GM12878 (cell line): ENCODE data around the gene NRP1. TPM values are rescaled to one million over a fixed set of nuclear protein-coding genes. Genes with fewer than 3 reads are reported as not detected.

Source experiments
- ATAC-seq: fragments of 200-7000 bp; cut with Tn5 transposase; 3 replicates; pipeline ENCODE4 v1.9.1; 2020; ENCODE audit warnings: mild to moderate bottlenecking, moderate library complexity
- BruUV-seq: library from RNA; stranded (reverse); fragments of 400-500 nt; replicated peaks from 2 replicates; lab custom pipeline; 2021; lab: Mats Ljungman, UMichigan
- CTCF ChIA-PET: fragments of 300-600 bp; sonication (Branson Sonifier 250); formaldehyde crosslinking; extraction: SDS; loops from one replicate; lab custom pipeline; 2021; ENCODE audit warnings: inconsistent platforms; lab: Yijun Ruan, JAX
- POLR2A ChIA-PET: fragments of 350-600 bp; formaldehyde crosslinking; extraction: SDS; loops from one replicate; lab custom pipeline; 2021; ENCODE audit warnings: inconsistent platforms; lab: Charles Lee
- RAD21 ChIA-PET: fragments of 300-600 bp; sonication (Branson Sonifier 250); formaldehyde crosslinking; loops from one replicate; lab custom pipeline; 2023; ENCODE audit warnings: antibody characterized with exemption; ENCODE audit not compliant: unreplicated experiment; lab: Charles Lee
- SMC1A ChIA-PET: fragments of 300-600 bp; sonication (Branson Sonifier 250); formaldehyde crosslinking; loops from one replicate; lab custom pipeline; 2023; ENCODE audit not compliant: unreplicated experiment, uncharacterized antibody; lab: Charles Lee
- DNase-seq: peaks from one replicate; pipeline ENCODE4 v3.0.0-alpha.2; 2011; ENCODE audit warnings: low read depth, low spot score
- FAIRE-seq: peaks from 3 replicates; lab custom pipeline; 2011; peaks lifted over from hg19 to GRCh38; lab: Jason Lieb, UNC
- H2AFZ ChIP-seq: 2 replicates; pipeline ENCODE4 v1.6.0; 2011; ENCODE audit warnings: low read depth, low read length, control low read depth; ENCODE audit not compliant: control insufficient read depth
- H3K27ac ChIP-seq: 2 replicates; pipeline ENCODE4 v1.5.1; 2011; ENCODE audit warnings: control low read depth; ENCODE audit not compliant: control insufficient read depth, insufficient read depth
- H3K27me3 ChIP-seq, 2 experiments: replicated peaks in 1 of 2; 2 replicates each; pipeline versions ENCODE4 v1.6.0 to v1.6.1; 2011; ENCODE audit warnings: low read length in 1 of 2; ENCODE audit not compliant: control insufficient read depth in 2 of 2, insufficient read depth in 2 of 2
- H3K36me3 ChIP-seq, 2 experiments: 2 replicates each; pipeline ENCODE4 v1.5.1; 2011; ENCODE audit warnings: low read length in 1 of 2; ENCODE audit not compliant: control insufficient read depth in 2 of 2, insufficient read depth in 2 of 2
- H3K4me1 ChIP-seq: 2 replicates; pipeline ENCODE4 v1.6.1; 2011; ENCODE audit warnings: mild to moderate bottlenecking, low read length, moderate library complexity, mixed read lengths; ENCODE audit not compliant: control insufficient read depth, insufficient read depth
- H3K4me2 ChIP-seq: 2 replicates; pipeline ENCODE4 v1.6.0; 2011; ENCODE audit warnings: control low read depth; ENCODE audit not compliant: control insufficient read depth, insufficient read depth
- H3K4me3 ChIP-seq: fragments of 200-600 bp; sonication (generic); 2 replicates; pipeline ENCODE4 v1.5.1; 2016
- H3K79me2 ChIP-seq: 2 replicates; pipeline ENCODE4 v1.6.0; 2011; ENCODE audit warnings: low read length; ENCODE audit not compliant: control insufficient read depth, insufficient read depth
- H3K9ac ChIP-seq: 2 replicates; pipeline ENCODE4 v1.8.0; 2011; ENCODE audit warnings: low read length, control low read depth, mixed read lengths; ENCODE audit not compliant: control insufficient read depth, insufficient read depth
- H3K9me3 ChIP-seq: replicated peaks from 3 replicates; pipeline ENCODE4 v1.5.1; 2011; ENCODE audit warnings: mild to moderate bottlenecking, low read length; ENCODE audit not compliant: control insufficient read depth, insufficient read depth
- H4K20me1 ChIP-seq: 2 replicates; pipeline ENCODE4 v1.6.0; 2011; ENCODE audit not compliant: control insufficient read depth, insufficient read depth
- ATF7 ChIP-seq: fragments of 450-650 bp; IDR thresholded peaks from 2 replicates; pipeline ENCODE4 v1.6.1; 2016; ENCODE audit warnings: low read depth, mild to moderate bottlenecking
- MXI1 ChIP-seq: fragments of 150-350 bp; IDR thresholded peaks from 2 replicates; pipeline ENCODE4 v1.6.1; 2011; ENCODE audit warnings: low read depth, mild to moderate bottlenecking, inconsistent platforms, low read length, improper control_type of control experiment
- NR2C2 ChIP-seq: IDR thresholded peaks from 2 replicates; pipeline ENCODE4 v1.6.1; 2011; ENCODE audit warnings: borderline replicate concordance, low read depth; ENCODE audit not compliant: control insufficient read depth, insufficient read length
- ZBED1 ChIP-seq: IDR thresholded peaks from 2 replicates; pipeline ENCODE4 v1.6.1; 2016; ENCODE audit warnings: borderline replicate concordance
- ZNF207 ChIP-seq: fragments of 450-650 bp; IDR thresholded peaks from 2 replicates; pipeline ENCODE4 v1.6.1; 2014; ENCODE audit warnings: antibody characterized with exemption, mild to moderate bottlenecking, borderline replicate concordance
- WGBS: methylation state at CpG from one replicate; pipeline ENCODE4 v1.1.6; 2016; ENCODE audit warnings: low lambda C conversion rate; ENCODE audit not compliant: insufficient replicate concordance, insufficient coverage; ENCODE audit errors: missing lambda C conversion rate; 5-methylcytosine and 5-hydroxymethylcytosine counted together
- in situ Hi-C: fragments of 300-500 bp; cut with MboI; formaldehyde crosslinking; loops from 9 replicates; pipeline ENCODE4 v1.14.3; 2018; ENCODE audit warnings: mixed read lengths
- intact Hi-C: fragments of 100-400 bp; cut with micrococcal nuclease; formaldehyde crosslinking; loops from one replicate; pipeline ENCODE4 v1.14.2; 2022; ENCODE audit not compliant: unreplicated experiment
- polyA plus RNA-seq, 11 experiments: library from polyadenylated mRNA; depleted of rRNA in 4 of 11; unstranded in 6 of 11; stranded (reverse) in 5 of 11; fragments of >200 nt; fragmentation: Nextera tagmentation in 4 of 11; fragmentation: Illumina TruSeq in 1 of 11; extraction: Ambion mirVana in 4 of 11; extraction: Trizol in 1 of 11; gene quantifications; 1 replicate in 1 of 11; 2 replicates in 10 of 11; pipeline versions ENCODE4 v1.2.1 to v1.2.3, GENCODE V29; 2011 to 2016; ENCODE audit warnings: inconsistent platforms in 2 of 11, missing spikeins in 2 of 11, low read depth in 1 of 11
- total RNA-seq, 4 experiments: library from RNA; depleted of rRNA in 3 of 4; stranded (reverse); fragments of >200 nt in 3 of 4; fragmentation: Illumina TruSeq in 1 of 4; extraction: Trizol in 1 of 4; gene quantifications; 2 replicates each; pipeline versions ENCODE4 v1.2.1 to v1.2.3, GENCODE V29; 2013 to 2021
- TF ChIP-seq, protein P1 (sequence below): IDR thresholded peaks from 2 replicates; pipeline ENCODE4 v1.6.1; 2011; ENCODE audit warnings: borderline replicate concordance, low read depth, mild to moderate bottlenecking, moderate library complexity, mixed read lengths, low read length; ENCODE audit not compliant: insufficient read depth; ENCODE audit errors: extremely low read length
- TF ChIP-seq, protein P2 (sequence below), 3 experiments: IDR thresholded peaks in 2 of 3; conservative IDR thresholded peaks in 1 of 3; 2 replicates each; pipeline ENCODE4 v1.5.1; 2011; ENCODE audit warnings: low read depth in 3 of 3, low read length in 3 of 3, mild to moderate bottlenecking in 3 of 3, control low read depth in 2 of 3, moderate library complexity in 2 of 3, inconsistent platforms in 1 of 3, mixed read lengths in 1 of 3; ENCODE audit not compliant: control insufficient read depth in 2 of 3, insufficient read depth in 1 of 3; ENCODE audit errors: extremely low read depth in 1 of 3

NRP1 gene
- total and polyA plus RNA-seq, 10 of the 15 experiments (the other 5 are each of a cell fraction or from before 2014, with no cell fraction given) = 0.11 to 12.1 (median 0.52) TPM

- POLR2A ChIA-PET = no interaction called here
- Histone ChIP-seq H3K27ac (no peak overlapping the region), H3K27me3 (no peaks in the 10 kb centered on the region; a peak in 1 of 4 replicates), H3K4me3 (no peak overlapping the region), H3K36me3 (no peaks in the 10 kb centered on the region), H3K4me2 (no peak overlapping the region), H4K20me1 (no peaks in the 10 kb centered on the region), H3K79me2 (no peaks in the 10 kb centered on the region), H3K9ac (no peak overlapping the region), H3K4me1 (no peaks in the 10 kb centered on the region), H3K9me3 (no peaks in the 10 kb centered on the region), H2AFZ (no peak overlapping the region)
- intact Hi-C loops (no loop called here), in situ Hi-C loops (loop anchor here (25.0 kb wide), 1 partner anchor 1441 kb away; no protein-coding TSS in a partner anchor)
- RAD21 ChIA-PET = no interaction called here
- no peak for TF ChIP-seq ZNF207
- no peak for TF ChIP-seq MXI1
- TF ChIP-seq ATF7 = no peak
- no peak for TF ChIP-seq ZBED1
- TF ChIP-seq, protein P1, sequence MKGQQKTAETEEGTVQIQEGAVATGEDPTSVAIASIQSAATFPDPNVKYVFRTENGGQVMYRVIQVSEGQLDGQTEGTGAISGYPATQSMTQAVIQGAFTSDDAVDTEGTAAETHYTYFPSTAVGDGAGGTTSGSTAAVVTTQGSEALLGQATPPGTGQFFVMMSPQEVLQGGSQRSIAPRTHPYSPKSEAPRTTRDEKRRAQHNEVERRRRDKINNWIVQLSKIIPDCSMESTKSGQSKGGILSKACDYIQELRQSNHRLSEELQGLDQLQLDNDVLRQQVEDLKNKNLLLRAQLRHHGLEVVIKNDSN = no peak
- TF ChIP-seq, protein P2, sequence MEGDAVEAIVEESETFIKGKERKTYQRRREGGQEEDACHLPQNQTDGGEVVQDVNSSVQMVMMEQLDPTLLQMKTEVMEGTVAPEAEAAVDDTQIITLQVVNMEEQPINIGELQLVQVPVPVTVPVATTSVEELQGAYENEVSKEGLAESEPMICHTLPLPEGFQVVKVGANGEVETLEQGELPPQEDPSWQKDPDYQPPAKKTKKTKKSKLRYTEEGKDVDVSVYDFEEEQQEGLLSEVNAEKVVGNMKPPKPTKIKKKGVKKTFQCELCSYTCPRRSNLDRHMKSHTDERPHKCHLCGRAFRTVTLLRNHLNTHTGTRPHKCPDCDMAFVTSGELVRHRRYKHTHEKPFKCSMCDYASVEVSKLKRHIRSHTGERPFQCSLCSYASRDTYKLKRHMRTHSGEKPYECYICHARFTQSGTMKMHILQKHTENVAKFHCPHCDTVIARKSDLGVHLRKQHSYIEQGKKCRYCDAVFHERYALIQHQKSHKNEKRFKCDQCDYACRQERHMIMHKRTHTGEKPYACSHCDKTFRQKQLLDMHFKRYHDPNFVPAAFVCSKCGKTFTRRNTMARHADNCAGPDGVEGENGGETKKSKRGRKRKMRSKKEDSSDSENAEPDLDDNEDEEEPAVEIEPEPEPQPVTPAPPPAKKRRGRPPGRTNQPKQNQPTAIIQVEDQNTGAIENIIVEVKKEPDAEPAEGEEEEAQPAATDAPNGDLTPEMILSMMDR (IDR thresholded peaks at IDR 0.05 in 2 of 3, conservative IDR thresholded peaks at IDR 0.05 in 1 of 3; ENCODE audit: control insufficient read depth in 2 of 3, extremely low read depth in 1 of 3, insufficient read depth in 1 of 3, low read depth in 3 of 3, low read length in 3 of 3) = no peak
- no peak for TF ChIP-seq NR2C2
- CTCF ChIA-PET = no interaction called here
- no peak for ATAC-seq
- 52% methylated on average over 3 of the region's 3 CpGs for WGBS
- BruUV-seq = no TSS peak
- no peak for DNase-seq
- SMC1A ChIA-PET = interaction anchor here (0.6 to 1.5 kb wide), 3 partner anchors 10 to 1442 kb away, joined by 3 to 4 read pairs (median 4); no protein-coding TSS in a partner anchor
- FAIRE-seq = no peak
Measured at GRCh38 chr10:33196377-33196706, 138.1 kb downstream of the NRP1 start.
